Germinal center (tissue), 1 donor: Measurements from ENCODE around the gene DMRTA2.

Source experiments
- DNase-seq: peaks from one replicate; pipeline ENCODE4 v3.0.0; 2012; ENCODE audit warnings: mixed read lengths, low spot score

The DMRTA2 gene

GRCh38 chr1:50422946-50423669, at the start of gene DMRTA2:
DMRTA2 (minus strand) TSS chr1:50423443; CDS start chr1:50421536, 1,907 bp downstream.
- no peak for DNase-seq

- DNase-seq: no peak
Observed at GRCh38 chr1:50471967-50472366, 48.7 kb upstream of the DMRTA2 start.

- DNase-seq: no peak
Observed at GRCh38 chr1:50462964-50463363, 39.7 kb upstream of the DMRTA2 start.

- DNase-seq: no peak
Observed at GRCh38 chr1:50458507-50458906, 35.3 kb upstream of the DMRTA2 start.

- DNase-seq: no peak
Observed at GRCh38 chr1:50454911-50455310, 31.7 kb upstream of the DMRTA2 start.

GRCh38 chr1:50453266-50453665, 30.0 kb upstream of the DMRTA2 start:
- no peak for DNase-seq

GRCh38 chr1:50452700-50453099, 29.5 kb upstream of the DMRTA2 start:
- DNase-seq: no peak

GRCh38 chr1:50450861-50451653, 27.8 kb upstream of the DMRTA2 start:
- no peak for DNase-seq

GRCh38 chr1:50447961-50448360, 24.7 kb upstream of the DMRTA2 start:
- no peak for DNase-seq

- DNase-seq: no peak
Observed at GRCh38 chr1:50441183-50441582, 17.9 kb upstream of the DMRTA2 start.

GRCh38 chr1:50438945-50439344, 15.7 kb upstream of the DMRTA2 start:
- DNase-seq: no peak

- no peak for DNase-seq
Observed at GRCh38 chr1:50436489-50436888, 13.2 kb upstream of the DMRTA2 start.

- no peak for DNase-seq
Observed at GRCh38 chr1:50430010-50430405, 6.8 kb upstream of the DMRTA2 start.

GRCh38 chr1:50427818-50428779, 4.9 kb upstream of the DMRTA2 start:
- no peak for DNase-seq

- no peak for DNase-seq
Observed at GRCh38 chr1:50427086-50427817, 4.0 kb upstream of the DMRTA2 start.

GRCh38 chr1:50426702-50427085, 3.5 kb upstream of the DMRTA2 start:
- no peak for DNase-seq

- DNase-seq: no peak
Observed at GRCh38 chr1:50426108-50426700, 3.0 kb upstream of the DMRTA2 start.

- no peak for DNase-seq
Observed at GRCh38 chr1:50425376-50426107, 2.3 kb upstream of the DMRTA2 start.

- no peak for DNase-seq
Observed at GRCh38 chr1:50424884-50425375, 1.7 kb upstream of the DMRTA2 start.
